Amygdala (tissue), 56 donors: ENCODE results near the gene TBR1.

ENCODE experiments used
- DNase-seq, 56 donors: peaks; one replicate each; lab custom pipeline; 2025; lab: John Stamatoyannopoulos, UW

Gene TBR1

DNA sequence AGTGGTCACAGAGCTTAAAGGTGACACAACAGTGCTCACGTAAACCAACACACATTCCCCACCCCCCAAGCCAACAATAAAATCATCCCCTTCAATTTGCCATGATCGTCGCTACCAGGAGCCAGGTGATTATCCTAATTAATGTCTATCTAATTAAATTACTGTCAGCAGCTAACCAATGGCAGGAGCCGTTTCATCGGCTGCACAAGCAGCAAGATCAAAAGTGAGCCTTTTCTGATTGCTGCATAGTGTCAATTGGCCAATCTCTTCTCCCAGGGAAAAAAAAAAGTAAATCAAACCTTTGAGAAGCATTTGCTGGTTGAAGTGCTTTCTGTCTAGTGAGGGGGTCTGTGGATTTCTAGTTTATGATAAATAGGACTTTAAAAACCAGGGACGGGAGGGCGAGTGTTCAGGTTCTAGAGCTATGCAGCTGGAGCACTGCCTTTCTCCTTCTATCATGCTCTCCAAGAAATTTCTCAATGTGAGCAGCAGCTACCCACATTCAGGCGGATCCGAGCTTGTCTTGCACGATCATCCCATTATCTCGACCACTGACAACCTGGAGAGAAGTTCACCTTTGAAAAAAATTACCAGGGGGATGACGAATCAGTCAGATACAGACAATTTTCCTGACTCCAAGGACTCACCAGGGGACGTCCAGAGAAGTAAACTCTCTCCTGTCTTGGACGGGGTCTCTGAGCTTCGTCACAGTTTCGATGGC lies at the start of gene TBR1:
Gene TBR1 (plus strand): TSS at position 311 of the 721 bp plus-strand sequence. CDS start 114 bp downstream, at position 425.
- DNase-seq, result peak in 7 of 56 donors; percentile 8 to 58 (median 24)

DNA sequence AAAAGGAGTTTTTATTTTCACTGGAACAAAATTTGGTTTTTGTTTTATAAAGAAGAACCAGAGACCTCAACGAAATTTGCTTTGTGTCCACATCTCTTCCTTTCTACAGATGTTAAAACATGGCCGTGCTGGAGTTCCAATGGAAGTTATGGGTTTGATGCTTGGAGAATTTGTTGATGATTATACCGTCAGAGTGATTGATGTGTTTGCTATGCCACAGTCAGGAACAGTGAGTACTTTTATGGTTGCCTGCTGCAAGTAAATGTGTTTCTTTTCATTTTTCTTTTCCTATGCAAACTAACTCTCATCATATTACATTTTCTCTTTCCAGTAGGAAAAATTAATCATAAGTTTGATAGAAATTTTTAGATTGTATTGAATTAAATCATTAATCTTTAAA lies 48.4 kb upstream of the TBR1 start:
- no peak for DNase-seq

DNA sequence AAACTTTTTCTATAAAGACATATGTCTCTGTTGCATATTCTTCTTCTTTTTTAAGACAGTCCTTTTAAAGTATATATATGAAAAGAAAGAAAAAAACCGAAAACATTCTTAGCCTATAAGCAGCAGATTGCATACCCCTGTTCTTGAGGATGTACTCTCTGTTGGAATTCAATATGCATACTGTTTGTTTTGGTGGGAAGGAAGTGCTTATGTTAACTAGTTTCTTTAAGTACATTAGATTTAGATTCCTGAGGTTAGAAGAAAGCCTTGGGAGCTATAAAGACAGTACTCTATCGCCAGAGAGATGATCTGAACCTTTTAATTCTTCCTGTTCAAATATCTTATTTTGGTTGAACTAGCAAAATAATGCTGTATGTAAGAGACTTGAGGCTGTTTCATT lies 46.8 kb upstream of the TBR1 start:
- no peak for DNase-seq

DNA sequence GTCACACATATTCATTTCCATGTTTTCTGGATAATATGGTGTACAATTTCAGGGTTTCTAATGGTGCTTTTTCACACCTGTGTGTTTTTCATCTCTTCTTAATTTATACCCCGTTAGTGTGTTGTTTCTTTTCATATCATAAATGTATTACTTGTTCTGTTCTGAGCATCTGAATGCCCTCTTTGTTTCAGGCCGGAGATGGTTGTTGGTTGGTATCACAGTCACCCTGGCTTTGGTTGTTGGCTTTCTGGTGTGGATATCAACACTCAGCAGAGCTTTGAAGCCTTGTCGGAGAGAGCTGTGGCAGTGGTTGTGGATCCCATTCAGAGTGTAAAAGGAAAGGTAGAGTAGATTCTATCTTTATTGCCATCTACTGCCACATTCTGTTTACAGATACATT lies 45.1 kb upstream of the TBR1 start:
- DNase-seq, result peak in 22 of 56 donors; percentile 0 to 50 (median 3)

DNA sequence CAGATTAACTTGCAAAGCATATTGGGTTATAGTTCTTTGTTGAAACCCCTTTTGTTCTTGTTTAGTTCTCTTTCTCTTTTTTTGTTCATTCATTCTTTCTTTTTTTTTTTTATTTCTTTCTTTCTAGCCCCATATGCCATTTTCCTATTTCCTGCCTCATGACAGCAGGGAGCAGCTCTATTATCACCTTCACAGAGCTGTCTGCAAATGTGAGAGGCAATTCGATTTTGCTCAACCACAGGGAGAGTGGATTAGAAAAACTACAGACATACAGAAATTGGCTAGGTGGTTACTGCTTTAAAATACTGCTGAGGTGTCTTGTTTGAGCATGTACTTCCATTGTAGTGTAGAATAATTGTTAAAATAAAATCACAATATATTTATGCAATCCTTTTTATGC lies 44.2 kb upstream of the TBR1 start:
- no peak for DNase-seq

DNA sequence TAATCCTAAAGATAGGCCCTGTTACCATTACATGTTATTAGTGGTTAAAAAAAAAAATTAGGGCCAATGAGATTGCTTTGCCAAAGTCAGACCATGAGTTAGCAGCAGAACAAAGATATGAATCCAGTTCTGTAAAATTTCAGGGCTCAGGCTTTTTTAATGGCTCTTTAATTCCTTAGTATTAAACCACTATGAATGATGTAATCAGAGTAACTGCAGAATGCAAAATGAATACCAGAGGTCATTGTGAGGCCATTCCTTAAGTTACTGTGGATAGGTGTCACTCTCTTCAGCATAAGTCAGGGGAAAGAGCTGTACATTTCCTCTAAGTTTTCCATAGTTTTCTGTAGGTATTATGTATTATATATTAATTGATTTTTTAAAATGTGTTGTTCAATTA lies 42.2 kb upstream of the TBR1 start:
- no peak for DNase-seq

DNA sequence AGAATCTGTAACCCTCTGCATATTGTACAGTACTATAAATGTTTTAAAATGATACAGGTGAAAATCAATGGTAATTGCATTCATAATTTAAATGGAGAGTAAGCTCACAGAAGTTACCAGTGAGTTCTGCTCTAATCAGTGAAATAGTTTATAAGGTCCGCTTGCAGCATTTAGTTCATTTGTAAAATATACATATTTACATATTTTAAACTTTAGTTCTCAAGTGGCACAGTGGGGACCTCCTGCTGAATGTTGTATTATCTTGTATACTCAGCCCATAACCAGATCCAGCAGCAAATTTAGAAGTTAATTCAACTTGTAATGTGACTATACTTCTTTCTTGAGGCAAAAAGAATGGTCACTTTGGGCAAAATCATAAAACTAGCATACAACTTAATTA lies 41.7 kb upstream of the TBR1 start:
- no peak for DNase-seq

DNA sequence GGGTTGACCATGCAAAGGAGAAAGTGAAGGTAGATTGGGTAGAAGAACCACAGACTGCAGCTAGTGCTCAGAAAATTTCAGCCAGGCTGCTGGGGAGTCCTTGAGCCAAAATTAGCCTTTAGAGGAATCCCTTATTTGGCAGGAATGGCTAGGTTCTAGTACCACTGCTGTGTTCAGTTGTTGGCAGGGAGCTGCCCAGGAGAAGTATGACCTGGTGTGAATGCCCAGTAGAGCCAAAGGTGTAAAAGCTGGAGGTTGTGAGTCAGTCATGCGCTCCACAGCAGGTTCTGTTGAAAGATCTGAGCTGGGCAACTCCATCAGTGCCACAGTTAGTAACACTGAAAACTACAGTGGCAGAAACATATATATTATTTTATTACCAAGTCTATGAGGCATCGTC lies 36.4 kb upstream of the TBR1 start:
- DNase-seq, result peak in 2 of 56 donors; percentile 2 to 3

DNA sequence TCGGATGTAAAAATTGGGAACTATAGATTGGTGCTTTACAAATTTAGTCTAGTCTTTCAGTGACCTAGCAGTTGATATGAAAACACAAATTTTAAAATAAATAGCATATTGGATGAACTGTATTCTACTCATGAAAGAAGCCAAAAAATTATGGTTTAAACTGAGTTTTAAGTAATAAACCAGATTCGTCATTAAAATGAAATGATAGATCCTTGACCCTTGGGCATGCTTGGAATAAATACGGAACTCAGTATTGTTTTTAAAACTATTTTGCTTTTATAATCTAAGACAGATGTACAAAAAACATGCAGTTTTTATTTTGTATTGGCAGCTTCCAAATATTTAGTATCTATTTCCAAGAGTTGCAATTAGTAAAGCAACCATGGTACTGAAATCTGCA lies 34.6 kb upstream of the TBR1 start:
- no peak for DNase-seq

DNA sequence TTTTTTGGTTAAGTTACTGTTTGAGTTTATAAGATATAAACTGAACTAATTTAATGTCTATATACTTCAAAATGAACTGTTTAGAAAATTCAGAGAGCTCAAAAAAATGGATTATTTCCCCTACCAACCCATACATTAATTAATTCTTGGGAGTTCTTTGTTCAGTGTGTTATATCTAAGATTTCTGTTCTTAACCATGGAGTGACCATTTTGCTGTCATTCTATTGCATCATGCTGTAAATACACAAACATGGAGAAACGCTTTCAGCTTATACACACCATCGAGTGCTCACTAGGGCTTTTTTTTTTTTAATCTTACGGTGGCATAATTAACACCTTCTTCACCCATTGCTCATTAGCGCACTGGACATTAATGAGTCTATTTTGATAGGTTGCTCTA lies 33.4 kb upstream of the TBR1 start:
- no peak for DNase-seq

DNA sequence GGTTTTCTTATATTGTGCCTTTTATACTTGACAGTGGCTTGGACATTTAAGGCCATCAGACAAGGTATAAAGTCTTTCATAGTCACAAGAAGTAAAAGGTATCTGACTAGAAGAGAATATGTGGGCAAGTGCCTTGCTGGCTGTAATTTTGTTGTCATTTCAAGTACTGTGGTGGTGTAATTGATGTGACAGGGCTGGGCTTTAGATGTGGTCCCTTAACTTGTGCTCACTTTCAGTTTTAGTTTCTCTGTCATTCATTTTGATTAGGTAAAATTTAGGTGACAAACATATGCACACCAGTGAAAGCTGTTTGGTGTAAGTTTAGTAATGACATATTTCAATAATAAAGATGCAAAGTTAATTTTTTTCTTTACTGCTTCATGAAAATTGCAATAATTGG lies 31.2 kb upstream of the TBR1 start:
- no peak for DNase-seq

DNA sequence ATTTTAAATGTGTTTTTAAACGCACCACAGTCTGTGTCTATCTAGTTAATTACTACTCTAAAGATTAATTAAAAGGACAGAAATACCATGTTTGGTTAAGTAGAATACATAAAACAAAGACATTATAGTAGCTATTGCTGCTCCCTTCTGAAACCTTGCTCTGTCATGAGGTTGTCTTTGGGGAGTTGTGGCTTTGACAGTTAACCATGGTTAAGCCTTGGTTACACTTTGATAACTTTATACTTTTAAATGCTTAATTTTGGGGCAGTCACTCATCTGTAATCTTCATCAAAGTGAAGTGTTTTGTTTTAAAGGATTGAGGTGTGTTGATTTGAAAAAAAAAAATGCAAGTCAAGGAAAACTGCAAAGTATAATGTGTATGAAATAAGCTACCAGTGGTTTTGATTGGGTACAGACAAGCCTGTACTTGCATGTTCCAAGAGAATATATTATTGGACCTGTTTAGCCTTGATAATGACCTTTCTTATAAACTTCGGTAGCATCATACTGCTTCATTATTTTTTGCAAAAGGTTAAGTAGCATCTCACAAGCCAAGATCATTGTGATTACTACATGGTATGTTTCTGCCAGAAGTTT lies 29.8 kb upstream of the TBR1 start:
- no peak for DNase-seq

DNA sequence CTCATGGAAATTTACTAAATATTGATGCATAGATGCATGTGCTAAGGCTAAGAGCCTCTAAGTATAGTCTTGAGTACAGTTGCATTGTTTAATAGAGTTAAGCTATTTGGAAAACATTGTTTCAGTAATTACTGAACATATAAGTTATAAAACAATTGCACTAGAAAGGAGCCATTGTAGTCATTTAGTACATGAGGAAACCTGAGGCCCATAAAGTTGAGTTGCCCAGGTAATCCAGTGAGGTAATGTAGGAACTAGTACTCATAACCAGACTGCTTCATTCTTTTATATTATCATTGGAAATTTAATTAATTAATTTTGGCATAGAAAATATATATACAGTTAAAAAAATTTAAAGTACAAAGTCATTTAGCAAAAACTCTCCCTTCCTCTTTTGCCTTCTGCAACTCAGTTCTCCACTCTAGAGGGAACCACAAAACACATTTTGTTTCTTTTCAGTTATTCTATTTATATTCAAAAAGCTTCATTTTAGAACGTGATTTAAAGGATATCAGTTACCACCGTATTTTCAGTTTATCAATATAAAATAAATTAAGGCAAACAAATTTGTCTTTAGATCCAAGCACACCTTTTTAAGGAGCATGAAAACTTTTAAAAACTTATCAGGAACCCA lies 27.8 kb upstream of the TBR1 start:
- DNase-seq, result no peak

DNA sequence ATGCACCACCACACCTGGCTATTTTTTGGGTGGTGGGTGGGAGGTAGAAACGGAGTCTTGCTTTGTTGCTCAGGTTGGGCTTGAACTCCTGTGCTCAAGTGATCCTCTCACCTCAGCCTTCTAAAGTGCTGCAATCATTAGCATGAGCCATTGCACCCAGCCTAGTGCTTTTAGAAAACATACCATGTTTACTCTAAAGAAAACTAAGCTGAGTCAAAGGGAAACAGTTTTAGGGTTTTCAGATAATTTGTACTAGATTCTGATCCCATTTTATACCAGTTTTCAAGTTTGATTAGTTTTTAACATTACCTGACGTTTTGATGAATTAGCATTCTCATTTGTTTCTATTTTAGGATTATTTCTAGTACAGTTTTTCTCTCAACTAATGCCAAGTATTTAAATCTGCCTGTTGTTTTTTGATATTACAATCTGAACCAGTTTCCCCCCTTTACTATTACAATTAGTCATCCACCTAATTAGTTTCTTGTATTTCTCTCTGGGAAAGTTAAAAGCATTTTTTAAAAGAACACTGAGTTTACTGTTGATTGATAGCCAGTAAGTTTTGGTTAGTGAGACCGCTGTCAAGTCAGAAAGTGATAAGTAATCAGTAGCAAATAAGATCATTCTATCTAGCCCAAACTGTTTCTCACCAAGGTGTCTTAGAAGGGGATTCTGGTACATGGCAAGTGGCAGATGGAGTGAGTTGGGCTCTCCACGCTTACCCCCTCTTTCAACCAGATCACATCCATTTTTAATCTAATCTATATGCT lies 24.2 kb upstream of the TBR1 start:
- no peak for DNase-seq

DNA sequence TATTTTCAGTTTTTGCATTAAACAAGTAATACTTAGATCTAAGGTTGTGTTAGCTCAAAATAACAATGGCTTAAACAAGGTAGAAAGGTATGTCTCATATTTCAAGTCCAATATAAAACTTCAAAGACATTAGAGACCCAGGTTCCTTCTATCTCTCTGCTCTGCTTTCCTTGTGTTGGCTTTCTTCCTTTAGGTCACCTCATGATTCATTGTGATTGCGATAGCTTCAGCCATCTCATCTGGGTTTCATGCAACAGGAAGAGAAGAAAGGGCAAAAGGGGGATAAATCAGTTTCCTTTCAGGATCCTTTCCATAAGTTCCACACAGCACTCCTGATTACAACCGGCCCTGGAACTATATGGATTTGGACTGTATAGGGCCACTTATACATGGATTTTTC lies 16.0 kb upstream of the TBR1 start:
- no peak for DNase-seq

DNA sequence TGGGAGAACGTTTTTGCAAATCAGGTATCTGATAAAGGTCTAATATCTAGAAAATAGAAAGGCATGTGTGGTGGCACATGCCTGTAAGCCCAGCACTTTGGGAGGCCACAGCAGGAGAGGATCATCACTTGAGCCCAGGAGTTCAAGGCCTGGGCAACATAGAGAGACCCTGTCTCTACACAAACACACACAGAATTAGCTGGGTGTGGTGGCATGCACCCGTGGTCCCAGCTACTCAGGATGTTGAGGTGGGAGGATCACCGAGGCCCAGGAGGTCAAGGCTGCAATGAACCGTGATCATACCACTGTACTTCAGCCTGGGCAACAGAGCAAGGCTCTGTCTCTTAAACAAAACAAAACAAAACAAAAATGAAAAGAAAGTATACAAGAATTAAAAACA lies 13.8 kb upstream of the TBR1 start:
- DNase-seq, result no peak

DNA sequence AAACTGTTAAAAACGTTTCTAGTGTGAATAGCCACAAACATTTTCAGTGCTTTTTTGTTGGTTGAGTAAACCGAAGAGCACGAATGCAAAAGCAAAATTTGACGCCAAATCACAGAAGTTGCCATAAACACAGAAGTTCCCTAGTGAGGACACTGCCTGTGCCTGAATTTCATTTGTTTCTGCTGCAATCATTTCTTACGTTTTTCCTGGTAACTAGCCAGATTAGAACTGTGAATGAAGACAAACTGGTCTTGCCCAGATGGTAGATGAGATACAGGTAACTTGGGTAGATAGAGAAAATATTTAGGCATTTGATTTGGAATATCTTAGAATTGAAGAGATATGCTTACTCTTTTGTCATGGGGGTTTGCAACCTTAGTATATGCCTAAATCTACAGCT lies 9.8 kb upstream of the TBR1 start:
- no peak for DNase-seq

DNA sequence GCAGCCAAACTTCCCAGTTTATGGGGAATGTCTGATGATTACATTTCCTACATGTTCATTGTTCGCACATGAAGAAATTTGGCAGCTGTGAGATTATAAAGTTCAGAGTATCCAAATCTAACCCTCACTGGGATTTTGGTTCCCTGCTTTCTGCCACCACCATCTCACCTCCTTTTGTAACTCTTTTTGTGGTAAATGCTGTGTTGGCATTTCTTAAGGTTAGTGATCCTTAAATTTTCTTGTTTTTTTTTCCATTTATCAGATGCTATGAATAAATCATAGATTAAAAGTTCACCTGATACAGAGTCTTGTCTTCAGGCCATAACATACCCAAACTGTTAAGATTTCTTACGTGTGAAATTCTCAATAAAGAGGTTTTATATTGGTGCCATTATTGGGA lies 8.5 kb upstream of the TBR1 start:
- DNase-seq, result no peak

DNA sequence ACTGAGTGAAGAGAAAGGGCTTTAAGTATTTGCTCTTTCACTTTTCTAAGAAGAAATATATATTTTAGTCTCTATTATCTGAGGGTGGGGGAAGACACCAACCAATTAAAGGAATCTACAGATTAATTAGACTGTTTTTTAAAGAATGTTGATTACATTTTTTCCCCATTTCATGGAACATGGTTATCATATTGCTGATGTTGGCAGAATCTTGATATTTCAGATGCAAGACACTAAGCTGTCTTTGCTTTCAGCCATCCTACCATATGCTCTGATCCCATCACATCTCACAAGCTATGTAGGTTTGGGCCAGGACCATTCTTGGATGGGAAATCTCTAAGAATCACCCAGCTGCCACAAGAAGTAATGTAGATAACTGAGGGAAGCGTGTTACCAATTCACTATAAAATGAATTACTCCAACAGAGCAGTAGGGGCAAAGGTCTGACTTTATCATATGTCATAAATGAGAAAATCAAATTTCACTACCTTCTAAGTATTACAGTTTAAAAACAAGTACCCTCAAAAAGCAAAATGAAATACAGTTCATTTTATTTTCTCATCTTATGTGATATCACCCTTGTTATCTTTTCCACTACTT lies 6.7 kb upstream of the TBR1 start:
- no peak for DNase-seq

DNA sequence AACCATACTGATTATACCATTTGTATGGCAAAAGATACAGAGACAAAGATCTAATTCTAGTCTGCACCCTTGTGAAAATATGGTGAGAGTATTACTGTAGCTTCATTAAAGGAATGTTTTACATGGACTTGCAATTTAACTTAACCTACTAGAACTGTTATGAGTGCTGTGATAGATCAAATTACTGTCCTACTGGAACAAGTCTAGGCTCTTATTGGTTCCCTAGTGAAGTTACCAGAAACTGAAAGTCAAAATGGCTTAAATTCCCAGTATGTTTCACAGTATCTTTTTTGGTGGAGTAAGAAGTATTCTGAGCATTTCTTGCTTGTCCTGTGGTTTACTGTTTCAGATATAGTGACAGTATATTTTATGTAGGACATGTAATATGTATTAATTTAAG lies 3.8 kb upstream of the TBR1 start:
- no peak for DNase-seq
